CD4-positive, alpha-beta T cell treated with Interferon alpha-2 for 1 hour (primary cell): Measurements from ENCODE around the gene ODAD3.
"Not testable (repeated sequence)": the region's sequence is repeated elsewhere in the genome, so short reads cannot be mapped to it uniquely, and the experiment has no call there.

Source experiments
- DNase-seq, 2 donors: peaks; one replicate each; pipeline ENCODE4 v3.0.0-alpha.2; 2020 to 2022

ODAD3 gene

GRCh38 chr19:11434703-11435056, 241 bp downstream of the ODAD3 start:
- no peak for DNase-seq

GRCh38 chr19:11433526-11433925, 1.4 kb downstream of the ODAD3 start:
- not testable (repeated sequence) for DNase-seq

- DNase-seq = no peak
These were observed 8.3 kb downstream of the ODAD3 start for GRCh38 chr19:11426656-11427055.

DNA sequence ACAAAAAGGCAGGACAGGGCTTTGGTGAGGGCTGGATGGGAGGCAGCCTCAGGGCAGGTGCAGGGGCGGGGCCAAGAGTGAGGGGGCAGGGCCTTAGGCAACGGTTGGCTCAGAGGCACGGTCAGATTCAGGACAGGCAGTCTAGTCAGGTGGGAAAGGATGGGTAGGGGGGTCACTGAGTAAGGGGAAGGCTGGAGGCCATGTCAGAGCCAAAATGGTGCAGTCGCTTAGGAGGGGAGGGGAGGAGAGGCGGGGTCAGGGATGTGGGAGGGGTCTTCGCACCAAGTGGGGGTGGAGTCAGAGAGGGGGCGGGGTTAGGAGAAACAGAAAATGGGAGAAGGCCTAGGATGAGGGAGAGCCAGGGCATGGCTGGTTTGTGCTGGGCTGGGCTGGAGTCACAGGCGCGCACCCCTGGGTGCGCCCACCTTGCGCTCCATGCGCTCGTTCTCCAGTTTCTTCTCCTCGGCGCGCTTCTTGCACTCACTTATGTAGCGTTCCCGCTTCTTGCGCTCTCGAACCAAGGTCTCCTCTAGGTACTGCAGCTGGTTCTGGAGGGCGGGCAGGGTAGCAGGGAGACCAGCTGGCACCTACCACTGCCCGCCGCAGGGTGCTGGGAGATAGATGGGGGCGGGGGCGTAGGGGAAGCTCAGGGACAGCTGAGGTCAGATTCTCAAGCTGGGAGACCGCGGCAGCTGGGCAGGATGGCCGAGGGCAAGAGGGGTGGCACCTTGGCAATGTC, 9.0 kb downstream of the ODAD3 start:
- DNase-seq = no peak

- DNase-seq = no peak
These were observed 11.1 kb downstream of the ODAD3 start for GRCh38 chr19:11423791-11424181.

DNA sequence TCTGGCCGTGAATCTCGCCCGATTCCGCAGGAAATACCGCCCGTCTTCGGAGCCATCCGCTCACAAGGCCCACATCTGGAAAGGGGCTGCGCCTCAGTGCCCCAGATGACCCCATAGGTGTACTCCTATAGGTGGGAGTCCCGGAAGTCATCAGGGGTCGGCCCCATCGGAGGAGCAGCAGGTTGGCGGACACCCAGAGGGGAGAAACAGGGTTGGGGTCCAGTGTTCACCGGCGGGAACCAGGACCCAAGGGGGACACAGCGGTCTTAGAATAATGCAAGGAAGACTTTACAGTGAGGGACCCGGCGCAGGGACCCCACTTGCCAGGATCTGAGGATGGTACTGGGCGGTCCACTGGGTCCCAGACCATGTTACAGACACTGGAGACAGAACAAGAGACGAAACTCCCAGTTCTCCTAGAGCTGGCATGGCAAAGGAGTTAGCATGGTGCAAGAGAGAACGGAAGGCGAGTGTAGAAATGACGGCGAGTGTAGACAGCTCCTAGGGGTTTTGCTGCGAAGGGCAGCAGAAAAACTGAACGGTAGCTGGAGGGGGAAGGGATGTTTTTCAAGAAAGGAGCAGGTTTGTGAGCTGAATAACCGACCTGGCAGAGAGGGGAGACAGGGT, 11.6 kb downstream of the ODAD3 start:
- DNase-seq = no peak

- peak; percentile 84 to 88 for DNase-seq
These were observed 12.5 kb downstream of the ODAD3 start for GRCh38 chr19:11422163-11423065.

GRCh38 chr19:11421371-11422098, 13.4 kb downstream of the ODAD3 start:
- DNase-seq = peak; percentile 53 to 57

DNA sequence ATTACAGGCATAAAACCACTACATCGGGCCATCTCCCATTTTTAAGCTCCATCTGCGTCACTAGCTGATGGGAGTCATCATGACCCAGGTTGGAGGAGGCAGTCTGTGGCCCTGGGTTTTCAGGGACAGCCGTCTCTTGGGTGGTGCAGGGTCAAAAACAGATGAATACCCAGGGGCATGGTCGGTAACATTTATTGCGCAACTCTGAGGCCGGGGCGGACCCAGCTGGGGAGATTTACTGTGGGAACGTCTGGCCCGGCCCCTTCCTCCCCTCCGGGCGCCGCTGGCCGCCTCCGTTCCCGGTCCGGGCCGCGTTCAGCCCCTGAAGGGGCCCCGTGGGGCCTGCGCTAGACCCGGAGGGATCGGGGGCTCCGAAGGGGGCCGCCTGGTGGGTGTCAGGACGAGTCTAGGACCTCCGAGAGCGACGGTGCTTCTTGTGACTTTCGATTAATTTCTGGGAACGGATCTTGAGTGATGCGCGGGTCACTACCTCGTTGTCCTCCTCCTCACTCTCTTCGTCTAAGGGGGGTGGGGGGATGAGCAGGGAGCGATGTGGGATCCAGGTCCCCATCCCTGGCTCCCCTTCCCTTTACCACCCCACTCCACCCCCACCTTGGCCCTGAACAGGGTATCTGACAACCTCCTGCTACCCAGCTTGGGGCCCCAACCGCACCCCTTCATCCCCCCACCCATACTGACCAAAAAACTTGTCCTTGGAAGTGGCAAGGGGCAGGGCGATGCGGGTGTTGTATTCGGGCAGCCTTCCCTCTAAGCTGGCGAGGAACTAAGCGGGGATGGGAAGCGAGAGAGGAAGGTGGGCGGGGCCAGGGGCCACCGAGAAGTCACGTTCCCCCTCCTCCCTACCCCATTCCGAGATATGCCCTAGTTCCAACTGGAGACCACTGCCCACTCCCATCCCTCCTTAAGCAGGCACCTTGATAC, 14.2 kb downstream of the ODAD3 start:
- no peak for DNase-seq

DNA sequence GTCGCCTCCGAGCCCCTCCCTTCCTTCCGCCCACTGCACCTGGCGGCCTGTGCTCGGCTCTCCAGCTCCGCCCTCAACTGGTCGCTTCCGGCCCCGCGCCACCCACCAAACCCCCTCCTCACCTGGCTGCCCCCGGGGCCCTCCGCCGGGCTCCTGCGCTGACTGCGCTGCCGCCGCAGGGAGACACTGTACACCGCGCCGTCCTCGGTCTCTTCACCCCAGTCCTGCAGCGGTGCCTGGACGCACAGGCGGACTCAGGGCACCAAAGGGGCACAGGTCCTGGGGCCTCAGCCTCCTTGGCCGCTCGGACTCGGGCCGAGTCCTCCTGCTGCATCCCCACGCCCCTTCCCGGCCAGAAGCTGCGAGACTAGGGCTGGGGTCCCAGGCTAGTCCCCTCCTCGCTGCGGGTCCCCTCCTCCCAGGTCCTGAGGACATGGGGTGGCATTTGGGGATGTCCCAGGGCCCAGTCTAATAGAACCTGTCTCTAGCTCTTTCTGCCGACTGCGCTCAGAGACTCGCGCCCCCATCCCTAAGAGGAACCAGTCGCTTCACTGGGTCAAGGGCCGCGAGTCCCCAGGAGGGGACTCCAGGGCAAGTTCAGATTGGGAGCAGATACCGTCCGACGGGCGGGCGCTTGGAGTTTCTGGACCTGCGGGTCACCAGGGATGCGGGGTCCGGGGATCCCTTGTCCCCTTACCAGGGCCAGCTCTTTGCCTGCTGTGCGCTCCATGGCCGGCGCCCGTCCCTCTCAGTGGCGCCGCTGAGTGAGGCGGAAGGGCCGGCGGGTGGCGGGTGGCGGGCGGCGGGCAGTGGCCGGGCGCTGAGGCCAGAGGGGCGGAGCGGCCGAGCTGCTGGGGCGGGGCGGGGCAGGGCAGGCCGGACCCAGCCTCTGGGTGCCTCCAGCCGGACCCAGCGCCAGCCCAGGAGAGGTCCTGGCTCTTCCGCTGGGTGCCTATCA, 16.1 kb downstream of the ODAD3 start, which contains the start of gene RGL3:
Gene RGL3, minus strand, starts transcription at position 766 of the 958 bp plus-strand sequence. Its CDS starts 36 bp downstream, at position 730.
- DNase-seq = no peak

GRCh38 chr19:11418094-11418548, 16.8 kb downstream of the ODAD3 start:
- DNase-seq = no peak

- DNase-seq = no peak
These were observed 18.4 kb downstream of the ODAD3 start for GRCh38 chr19:11416346-11417052.

DNA sequence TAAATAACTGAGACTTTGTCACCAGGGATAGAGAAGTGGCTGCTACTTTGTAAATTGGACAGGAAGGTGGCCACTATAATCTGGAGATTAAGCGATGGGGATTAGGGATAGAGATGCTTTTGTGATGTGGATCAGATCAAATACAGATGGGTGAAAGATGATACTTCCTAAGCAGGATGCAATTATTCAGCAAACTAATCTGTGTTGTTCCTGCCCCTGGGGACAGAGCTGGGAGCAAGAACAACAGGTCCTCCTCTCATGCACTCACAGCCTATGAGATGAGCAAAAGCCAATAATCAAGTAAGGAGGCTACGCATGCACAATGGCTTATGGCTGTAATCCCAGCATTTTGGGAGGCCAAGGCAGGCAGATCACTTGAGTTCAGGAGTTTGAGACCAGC, 20.4 kb downstream of the ODAD3 start:
- DNase-seq = no peak

GRCh38 chr19:11410682-11411081, 24.2 kb downstream of the ODAD3 start:
- no peak for DNase-seq

DNA sequence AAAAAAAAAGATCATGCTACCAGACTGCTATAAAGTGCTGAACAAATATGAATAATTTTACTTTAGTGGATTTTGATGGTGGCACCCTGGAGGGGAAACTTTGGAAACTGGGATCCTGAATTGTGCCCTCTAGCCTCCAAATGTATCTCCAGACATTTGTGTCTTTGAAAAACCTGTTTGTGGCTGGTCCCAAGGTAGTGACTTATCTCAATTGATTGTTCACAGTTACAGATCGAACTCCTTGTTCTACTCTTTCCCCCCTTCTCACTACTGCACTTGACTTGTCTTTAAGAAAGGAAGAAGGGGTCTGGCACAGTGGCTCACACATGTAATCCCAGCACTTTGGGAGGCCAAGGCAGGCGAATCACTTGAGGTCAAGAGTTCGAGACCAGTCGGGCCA, 26.3 kb downstream of the ODAD3 start:
- DNase-seq = no peak

DNA sequence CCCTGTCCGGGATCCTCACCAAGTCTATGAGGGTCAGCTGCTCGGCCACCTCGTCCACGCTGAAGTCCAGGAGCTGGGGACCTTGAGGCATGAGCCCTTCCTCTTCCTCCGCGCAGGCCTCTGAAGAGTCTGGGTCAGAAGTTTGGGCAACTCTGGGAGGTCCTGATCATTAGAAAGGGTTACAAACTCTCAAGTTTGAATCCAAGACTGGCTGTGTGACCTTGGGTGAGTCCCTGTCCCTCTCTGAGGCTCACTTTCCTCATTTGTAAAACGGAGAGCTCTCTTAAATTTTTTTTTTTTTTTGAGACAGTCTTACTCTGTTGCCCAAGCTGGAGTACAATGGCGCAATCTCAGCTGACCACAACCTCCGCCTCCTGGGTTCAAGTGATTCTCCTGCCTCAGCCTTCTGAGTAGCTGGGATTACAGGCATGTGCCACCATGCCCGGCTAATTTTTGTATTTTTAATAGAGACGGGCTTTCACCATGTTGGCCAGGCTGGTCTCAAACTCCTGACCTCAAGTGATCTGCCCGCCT, 28.2 kb downstream of the ODAD3 start:
- DNase-seq = not testable (repeated sequence)

- DNase-seq = peak; percentile 22 to 36
These were observed 28.9 kb downstream of the ODAD3 start for GRCh38 chr19:11405846-11406643.

GRCh38 chr19:11404588-11405222, 30.2 kb downstream of the ODAD3 start:
- DNase-seq = no peak
